Measurements from ENCODE around the gene ADCYAP1R1. TPM values are rescaled to one million over a fixed set of nuclear protein-coding genes. Genes with fewer than 3 reads are reported as not detected.

Gene ADCYAP1R1
- total RNA-seq, 2 donors from 2014 or later: 1.4 to 2.5 TPM

DNA sequence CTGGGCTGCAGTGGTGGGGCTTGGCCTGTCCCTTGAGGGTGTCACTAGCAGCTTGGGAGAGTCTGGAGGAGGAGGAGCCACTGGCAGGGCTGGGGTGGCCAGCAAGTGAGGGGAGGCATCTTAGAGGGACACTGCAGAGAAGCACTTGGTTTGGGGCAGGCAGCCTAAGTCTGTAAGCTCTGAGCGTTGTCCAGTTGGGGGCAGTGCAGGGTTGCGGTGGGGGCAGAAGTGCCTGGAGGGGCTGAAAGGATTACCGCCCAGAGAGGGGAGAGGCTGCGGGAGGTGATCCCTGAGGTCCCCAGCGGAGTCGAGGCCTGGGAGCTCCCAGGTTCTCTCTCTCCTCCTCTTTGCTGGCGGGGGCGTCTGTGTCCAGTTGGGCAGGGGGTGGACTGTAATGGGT, 7.4 kb downstream of the ADCYAP1R1 start:
- H3K4me1 ChIP-seq (ENCODE audit: control insufficient read depth in 1 of 2, low read depth in 2 of 2): no peaks in the 10 kb centered on the region
- H3K36me3 ChIP-seq: no peaks in the 10 kb centered on the region
- DNase-seq (ENCODE audit: low spot score) (no peak), ATAC-seq (ENCODE audit: insufficient number of reproducible peaks, low FRiP score, low read depth) (no peak)
- H3K27ac ChIP-seq: no peak overlapping the region
- TF ChIP-seq, protein P1, sequence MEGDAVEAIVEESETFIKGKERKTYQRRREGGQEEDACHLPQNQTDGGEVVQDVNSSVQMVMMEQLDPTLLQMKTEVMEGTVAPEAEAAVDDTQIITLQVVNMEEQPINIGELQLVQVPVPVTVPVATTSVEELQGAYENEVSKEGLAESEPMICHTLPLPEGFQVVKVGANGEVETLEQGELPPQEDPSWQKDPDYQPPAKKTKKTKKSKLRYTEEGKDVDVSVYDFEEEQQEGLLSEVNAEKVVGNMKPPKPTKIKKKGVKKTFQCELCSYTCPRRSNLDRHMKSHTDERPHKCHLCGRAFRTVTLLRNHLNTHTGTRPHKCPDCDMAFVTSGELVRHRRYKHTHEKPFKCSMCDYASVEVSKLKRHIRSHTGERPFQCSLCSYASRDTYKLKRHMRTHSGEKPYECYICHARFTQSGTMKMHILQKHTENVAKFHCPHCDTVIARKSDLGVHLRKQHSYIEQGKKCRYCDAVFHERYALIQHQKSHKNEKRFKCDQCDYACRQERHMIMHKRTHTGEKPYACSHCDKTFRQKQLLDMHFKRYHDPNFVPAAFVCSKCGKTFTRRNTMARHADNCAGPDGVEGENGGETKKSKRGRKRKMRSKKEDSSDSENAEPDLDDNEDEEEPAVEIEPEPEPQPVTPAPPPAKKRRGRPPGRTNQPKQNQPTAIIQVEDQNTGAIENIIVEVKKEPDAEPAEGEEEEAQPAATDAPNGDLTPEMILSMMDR (IDR thresholded peaks at IDR 0.05): no peak
- H3K27me3 ChIP-seq (replicated peaks; ENCODE audit: insufficient read depth): no peaks in the 10 kb centered on the region
- no peaks in the 10 kb centered on the region for H3K9me3 ChIP-seq
- no peak overlapping the region for H3K4me3 ChIP-seq

- H3K9me3 ChIP-seq: no peaks in the 10 kb centered on the region
These were observed 9.1 kb downstream of the ADCYAP1R1 start for GRCh38 chr7:31061185-31061584.

DNA sequence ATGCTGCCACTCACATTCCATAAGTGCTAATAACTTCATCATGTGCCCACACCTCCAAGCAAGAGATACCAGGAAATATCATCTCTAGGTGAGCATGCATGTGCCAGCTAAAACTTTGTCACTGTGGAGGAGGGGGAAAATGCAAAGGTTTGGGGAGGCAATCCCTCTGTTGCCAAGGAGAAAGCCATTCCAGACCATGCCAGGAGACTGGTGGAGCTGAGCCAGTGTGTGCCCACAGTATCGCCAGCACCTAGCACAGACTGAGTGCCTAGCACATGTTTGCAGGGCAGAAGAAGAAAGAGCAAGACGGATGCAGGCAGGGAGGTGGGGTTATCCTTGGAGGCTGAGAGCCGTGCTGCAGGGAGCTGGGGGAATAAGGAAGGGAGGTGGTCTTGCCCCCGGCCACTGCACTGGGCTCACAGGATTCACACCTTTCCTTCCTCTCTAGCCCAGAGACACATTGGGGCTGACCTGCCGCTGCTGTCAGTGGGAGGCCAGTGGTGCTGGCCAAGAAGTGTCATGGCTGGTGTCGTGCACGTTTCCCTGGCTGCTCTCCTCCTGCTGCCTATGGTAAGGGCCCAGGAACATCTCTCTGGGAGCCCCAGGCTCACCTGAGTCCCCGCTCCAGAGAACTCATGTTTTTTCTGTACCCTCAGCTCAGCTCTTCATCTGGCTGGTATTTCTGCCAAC, 10.8 kb downstream of the ADCYAP1R1 start:
- Histone ChIP-seq H3K4me3 (no peak overlapping the region), H3K27me3 (replicated peaks; ENCODE audit: insufficient read depth) (no peaks in the 10 kb centered on the region), H3K27ac (no peak overlapping the region), H3K36me3 (no peaks in the 10 kb centered on the region), H3K9me3 (no peaks in the 10 kb centered on the region), H3K4me1 (ENCODE audit: control insufficient read depth in 1 of 2, low read depth in 2 of 2) (no peaks in the 10 kb centered on the region)
- DNase-seq (ENCODE audit: low spot score) (no peak), ATAC-seq (ENCODE audit: insufficient number of reproducible peaks, low FRiP score, low read depth) (no peak)
- TF ChIP-seq, protein P1 (IDR thresholded peaks at IDR 0.05): no peak

More at GRCh38 chr7:31061185-31061584, 9.1 kb downstream of the ADCYAP1R1 start:
- Histone ChIP-seq H3K27me3 (replicated peaks; ENCODE audit: insufficient read depth) (no peaks in the 10 kb centered on the region), H3K36me3 (no peaks in the 10 kb centered on the region), H3K4me3 (no peak overlapping the region), H3K27ac (no peak overlapping the region), H3K4me1 (ENCODE audit: control insufficient read depth in 1 of 2, low read depth in 2 of 2) (no peaks in the 10 kb centered on the region)
- ATAC-seq (ENCODE audit: insufficient number of reproducible peaks, low FRiP score, low read depth) (no peak), DNase-seq (ENCODE audit: low spot score) (no peak)
- TF ChIP-seq, protein P1 (IDR thresholded peaks at IDR 0.05): no peak

- DNase-seq (ENCODE audit: low spot score) (no peak), ATAC-seq (ENCODE audit: insufficient number of reproducible peaks, low FRiP score, low read depth) (no peak)
- no peaks in the 10 kb centered on the region for H3K27me3 ChIP-seq (replicated peaks; ENCODE audit: insufficient read depth)
- H3K36me3 ChIP-seq: no peaks in the 10 kb centered on the region
- H3K27ac ChIP-seq: no peak overlapping the region
- no peaks in the 10 kb centered on the region for H3K4me1 ChIP-seq (ENCODE audit: control insufficient read depth in 1 of 2, low read depth in 2 of 2)
- H3K9me3 ChIP-seq: no peaks in the 10 kb centered on the region
- H3K4me3 ChIP-seq: no peak overlapping the region
- TF ChIP-seq, protein P1 (IDR thresholded peaks at IDR 0.05): no peak
These were observed 13.0 kb downstream of the ADCYAP1R1 start for GRCh38 chr7:31065021-31065593.

GRCh38 chr7:31065840-31066239, 13.7 kb downstream of the ADCYAP1R1 start:
- Histone ChIP-seq H3K27me3 (replicated peaks; ENCODE audit: insufficient read depth) (no peaks in the 10 kb centered on the region), H3K36me3 (no peaks in the 10 kb centered on the region), H3K27ac (no peak overlapping the region), H3K4me1 (ENCODE audit: control insufficient read depth in 1 of 2, low read depth in 2 of 2) (no peaks in the 10 kb centered on the region), H3K4me3 (no peak overlapping the region), H3K9me3 (no peaks in the 10 kb centered on the region)
- DNase-seq (ENCODE audit: low spot score) (no peak), ATAC-seq (ENCODE audit: insufficient number of reproducible peaks, low FRiP score, low read depth) (no peak)
- TF ChIP-seq, protein P1 (IDR thresholded peaks at IDR 0.05): no peak

Measured in thoracic aorta (tissue), 2 donors.